Hepatocyte (in vitro differentiated cells): ENCODE results near the gene ATAD1.

Experiments used
- CTCF ChIP-seq: fragments of 200-600 bp; sonication (generic); IDR thresholded peaks from 2 replicates; pipeline ENCODE4 v1.5.1; 2016; ENCODE audit warnings: antibody characterized with exemption, mild to moderate bottlenecking; ENCODE audit not compliant: poor library complexity
- EZH2phosphoT487 ChIP-seq: fragments of 200-600 bp; sonication (generic); IDR thresholded peaks from one replicate; pipeline ENCODE4 v1.6.1; 2018; ENCODE audit warnings: antibody characterized with exemption, mild to moderate bottlenecking, low read depth, moderate library complexity; ENCODE audit not compliant: unreplicated experiment, severe bottlenecking

- TF ChIP-seq EZH2phosphoT487 (no peak), CTCF (no peak)
Measured at GRCh38 chr10:87707254-87707653, 110.8 kb downstream of the ATAD1 start.
